RPMI7951 (cell line): Measurements from ENCODE around the gene ASIC5. TPM values are rescaled to one million over a fixed set of nuclear protein-coding genes. Genes with fewer than 3 reads are reported as not detected.

Experiments
- DNase-seq: peaks from one replicate; pipeline ENCODE4 v3.0.0-alpha.2; 2012; ENCODE audit warnings: low read depth
- total RNA-seq: library from RNA; depleted of rRNA; stranded (reverse); fragments of >200 nt; shearing (Covaris generic); gene quantifications from 2 replicates; pipeline ENCODE4 v1.2.3, GENCODE V29; 2014; rRNA removed

ASIC5 gene, protein sequence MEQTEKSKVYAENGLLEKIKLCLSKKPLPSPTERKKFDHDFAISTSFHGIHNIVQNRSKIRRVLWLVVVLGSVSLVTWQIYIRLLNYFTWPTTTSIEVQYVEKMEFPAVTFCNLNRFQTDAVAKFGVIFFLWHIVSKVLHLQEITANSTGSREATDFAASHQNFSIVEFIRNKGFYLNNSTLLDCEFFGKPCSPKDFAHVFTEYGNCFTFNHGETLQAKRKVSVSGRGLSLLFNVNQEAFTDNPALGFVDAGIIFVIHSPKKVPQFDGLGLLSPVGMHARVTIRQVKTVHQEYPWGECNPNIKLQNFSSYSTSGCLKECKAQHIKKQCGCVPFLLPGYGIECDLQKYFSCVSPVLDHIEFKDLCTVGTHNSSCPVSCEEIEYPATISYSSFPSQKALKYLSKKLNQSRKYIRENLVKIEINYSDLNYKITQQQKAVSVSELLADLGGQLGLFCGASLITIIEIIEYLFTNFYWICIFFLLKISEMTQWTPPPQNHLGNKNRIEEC
- not detected in 2 replicates for total RNA-seq

DNA sequence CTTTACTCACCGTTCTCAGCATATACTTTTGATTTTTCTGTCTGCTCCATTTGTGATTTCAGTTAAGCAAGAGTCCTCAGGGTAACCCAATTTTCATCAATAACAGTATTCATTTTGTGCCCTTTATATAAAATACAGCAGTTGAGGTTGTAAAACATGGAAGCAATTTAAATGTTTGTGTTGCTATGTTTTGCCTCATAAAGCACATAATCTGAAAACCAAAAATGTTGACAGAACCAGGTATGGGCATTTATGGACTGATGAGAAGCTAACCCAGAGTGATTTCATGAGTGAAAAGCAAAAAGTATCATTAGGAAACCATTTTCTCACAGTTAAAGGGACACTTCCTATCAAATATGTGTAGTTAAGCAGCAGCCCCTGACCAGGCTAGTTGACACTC, at the start of gene ASIC5:
Gene ASIC5 (minus strand): TSS at position 101 of the 400 bp plus-strand sequence. CDS start 51 bp downstream, at position 50.
- DNase-seq: no peak

DNA sequence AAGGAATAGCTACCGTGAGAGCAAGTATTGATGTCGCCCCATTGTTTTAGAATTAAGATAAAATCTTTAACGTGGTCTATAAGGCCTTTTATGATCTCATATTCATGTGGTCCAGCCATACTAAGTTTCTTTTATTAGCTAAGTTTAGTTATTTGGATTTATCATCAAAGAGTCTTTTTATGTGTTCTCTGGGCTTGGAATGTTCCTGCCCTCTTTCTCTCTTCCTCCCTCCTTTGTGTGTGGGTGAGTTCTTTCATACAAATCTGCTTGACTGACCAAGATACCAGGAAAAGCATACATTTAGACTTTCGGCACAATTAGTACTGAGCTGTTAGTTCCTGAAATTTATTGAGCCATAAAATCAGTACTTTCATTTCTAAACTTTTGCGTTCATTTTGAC, 48.7 kb upstream of the ASIC5 start:
- DNase-seq: no peak

DNA sequence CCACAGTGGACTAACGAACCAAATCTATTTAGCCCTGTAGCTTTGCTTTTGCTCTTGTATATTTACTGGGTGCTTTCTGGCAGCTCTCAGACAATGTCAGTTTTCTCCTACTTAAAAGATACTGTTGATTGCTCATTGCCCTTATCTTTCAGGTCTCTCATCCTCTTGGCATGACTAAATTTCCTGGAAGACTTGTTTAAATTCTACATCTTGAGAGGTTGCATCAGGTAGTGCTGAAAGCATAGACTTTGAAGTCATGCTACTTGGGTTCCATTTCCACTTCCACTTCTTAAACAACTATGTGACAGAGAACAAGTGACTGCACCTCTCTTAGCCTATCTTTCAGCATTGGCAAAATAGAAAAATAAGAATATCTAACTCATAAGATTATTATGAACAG, 45.8 kb upstream of the ASIC5 start:
- no peak for DNase-seq

DNA sequence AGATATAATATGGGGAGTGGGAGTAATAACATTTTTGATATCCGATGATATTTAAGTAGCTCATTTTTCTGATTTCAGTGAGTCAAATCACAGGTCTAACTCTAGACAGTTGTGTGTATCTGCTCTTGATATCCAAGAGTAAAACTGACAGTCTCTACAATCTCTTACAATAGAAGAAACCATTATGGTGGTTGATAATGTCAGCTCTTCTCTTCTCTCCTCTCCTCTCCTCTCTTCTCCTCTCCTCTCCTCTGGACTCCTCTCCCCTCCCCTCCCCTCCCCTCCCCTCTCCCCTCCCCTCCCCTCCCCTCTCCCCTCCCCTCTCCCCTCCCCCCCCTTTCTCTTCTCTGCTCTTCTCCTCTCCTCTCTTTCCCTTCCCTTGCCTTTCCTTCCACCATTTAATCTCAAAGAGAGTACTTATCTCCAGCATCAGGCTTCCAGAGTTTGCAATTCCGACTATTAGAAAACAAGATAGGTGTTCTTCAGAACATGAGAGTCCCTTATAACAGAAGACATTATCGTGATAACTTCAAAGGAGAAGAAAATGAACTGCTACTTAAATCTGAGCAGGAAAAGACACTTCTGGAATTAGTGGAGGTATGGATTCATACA, 43.6 kb upstream of the ASIC5 start:
- DNase-seq: no peak

DNA sequence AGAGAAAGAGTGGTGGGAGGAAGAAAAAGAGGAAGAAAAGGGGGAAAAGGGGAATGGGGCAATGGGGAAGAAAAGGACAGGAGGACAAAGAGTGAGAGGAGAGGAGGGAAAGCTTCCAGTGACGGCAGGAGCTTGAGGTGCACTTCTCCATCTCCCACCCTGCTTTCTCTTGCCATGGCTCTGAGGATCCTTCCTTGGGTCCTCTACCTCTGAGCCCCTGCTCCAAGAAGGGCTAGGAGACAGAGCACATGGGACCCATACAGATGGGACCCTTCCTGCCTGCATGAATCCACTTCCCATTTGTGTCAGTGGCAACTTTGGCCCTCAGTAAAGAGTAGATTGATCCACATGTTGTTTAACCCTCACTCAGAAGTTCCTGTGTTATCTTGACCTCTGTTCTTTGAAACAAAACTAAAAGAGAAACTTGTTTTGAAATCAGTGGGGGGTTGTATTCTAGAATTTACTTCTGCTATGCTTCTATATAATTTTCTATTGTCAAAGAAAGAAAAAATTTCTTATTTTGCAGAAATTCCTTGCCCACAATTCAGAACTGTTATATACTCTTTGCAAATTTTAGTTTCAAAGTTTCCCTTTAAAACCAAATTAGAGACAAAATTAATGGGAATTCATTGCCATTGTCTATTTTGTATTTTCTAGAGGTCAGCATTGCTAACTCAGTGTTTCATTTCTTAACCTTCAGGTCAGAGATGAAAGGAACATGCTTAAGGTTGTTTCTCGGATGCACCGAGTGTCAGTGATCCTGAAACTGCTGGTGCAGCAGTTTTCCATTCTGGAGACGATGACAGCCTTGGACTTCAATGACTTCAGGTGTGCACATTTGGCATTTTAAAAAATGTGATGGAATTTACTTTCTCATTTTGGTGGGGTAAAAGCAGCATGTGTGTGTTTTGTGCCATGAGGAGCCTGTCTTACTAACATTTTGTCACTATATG, 42.4 kb upstream of the ASIC5 start:
- no peak for DNase-seq

DNA sequence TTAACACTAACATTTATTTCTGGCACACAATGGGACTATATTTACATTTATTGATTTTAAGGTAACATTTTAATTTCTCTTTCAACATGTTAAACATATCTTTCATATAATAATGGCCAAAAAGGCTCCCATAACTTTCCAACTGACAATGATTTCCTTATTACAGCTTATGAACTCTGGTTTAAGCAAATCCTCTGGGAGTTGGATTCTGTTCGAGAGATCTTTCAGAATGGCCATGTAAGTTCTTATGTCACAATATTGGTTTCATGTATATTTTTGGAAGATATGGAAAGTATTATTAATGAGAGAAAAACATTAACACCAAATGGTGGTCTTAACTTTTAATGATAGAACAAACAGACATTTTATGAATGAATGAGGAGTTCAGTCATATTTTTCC, 41.5 kb upstream of the ASIC5 start:
- DNase-seq: no peak

DNA sequence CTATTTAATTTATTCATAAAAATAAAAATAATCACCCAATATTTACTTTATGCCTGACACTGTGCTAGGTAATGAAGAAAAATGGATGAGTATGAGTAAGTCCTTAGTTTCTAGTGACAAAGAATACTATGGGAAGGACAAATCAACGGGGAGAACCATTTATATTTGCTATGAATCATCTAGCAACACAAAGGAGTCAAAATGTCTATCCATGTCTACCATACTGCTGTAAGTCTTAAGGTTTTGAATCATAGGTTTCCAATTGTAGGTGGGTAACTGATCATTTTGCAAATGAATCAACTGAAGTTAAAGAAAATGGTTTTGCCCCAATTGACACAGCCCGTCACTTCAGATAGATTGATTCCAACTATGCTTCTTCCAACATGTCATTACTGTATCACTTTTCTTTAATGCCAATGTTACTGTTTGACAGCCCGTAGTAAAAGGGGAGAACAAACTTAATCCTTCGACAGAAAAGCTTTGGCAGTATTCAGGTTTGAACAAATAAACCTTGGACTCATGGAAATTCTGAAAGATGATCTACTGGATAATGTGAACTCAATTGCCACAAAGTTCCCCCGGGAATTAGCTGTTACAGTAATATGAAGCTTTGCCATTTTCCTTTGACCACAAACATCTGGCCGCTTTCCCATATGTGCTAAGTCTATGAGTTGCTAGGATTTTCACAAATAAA, 40.6 kb upstream of the ASIC5 start:
- peak; percentile 96 for DNase-seq

DNA sequence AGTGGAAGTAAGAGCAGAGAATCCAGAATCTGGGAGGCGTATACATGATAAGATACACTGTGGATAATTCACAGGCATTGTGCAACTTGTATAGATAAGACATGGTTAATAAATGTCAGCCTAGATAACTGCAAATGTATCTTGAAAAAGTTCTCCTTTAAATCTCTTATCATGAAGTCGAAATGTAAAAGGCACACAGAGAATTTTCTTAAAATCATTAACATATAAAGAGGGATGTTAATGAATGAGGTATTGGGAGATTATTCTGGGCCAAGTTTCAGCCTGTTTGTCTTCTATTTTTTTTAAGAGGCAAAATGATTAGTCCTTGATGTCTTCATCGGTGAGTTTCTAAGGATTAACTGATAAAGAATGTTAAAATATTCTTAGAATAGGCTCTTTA, 38.3 kb upstream of the ASIC5 start:
- DNase-seq: no peak

DNA sequence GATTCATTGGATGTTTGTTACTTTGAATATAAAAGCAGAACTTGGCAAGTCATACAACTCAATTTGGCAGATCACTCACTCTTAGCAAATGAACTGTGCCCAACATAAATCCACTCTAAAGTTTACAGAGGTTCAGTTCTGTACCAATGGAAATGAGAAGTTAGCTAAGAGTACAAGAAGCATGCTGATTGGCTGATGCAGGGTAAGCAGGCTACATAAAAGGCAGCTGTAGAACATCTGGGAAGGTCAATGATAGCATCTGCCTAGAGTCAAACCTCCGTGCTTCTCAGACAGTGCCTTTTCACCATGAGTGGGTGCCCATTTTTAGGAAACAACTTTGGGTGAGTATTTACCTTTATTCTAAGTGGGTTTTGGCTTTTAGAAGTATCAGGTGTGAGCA, 37.4 kb upstream of the ASIC5 start, which contains the start of gene TDO2:
Gene TDO2 (plus strand): TSS at position 244 of the 400 bp plus-strand sequence. CDS start 63 bp downstream, at position 307.
- no peak for DNase-seq

DNA sequence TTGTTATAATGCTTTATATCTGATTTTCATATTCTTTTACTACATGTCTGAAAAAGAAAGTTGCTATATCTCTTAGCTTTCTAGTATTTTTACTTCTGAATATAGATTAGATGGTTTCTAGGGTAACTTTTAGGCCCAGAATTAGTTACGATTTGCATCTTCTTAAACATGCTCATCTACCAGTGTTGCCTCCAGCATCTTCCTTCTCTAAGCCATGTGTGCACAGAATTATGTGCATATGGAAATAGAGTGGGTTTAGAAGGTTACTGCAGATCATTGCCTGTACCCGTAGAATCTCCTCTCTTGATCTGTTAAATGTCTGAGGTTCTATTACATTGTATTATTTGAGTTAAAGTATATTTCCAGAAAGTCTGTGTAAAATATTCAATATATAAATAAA, 34.9 kb upstream of the ASIC5 start:
- no peak for DNase-seq

DNA sequence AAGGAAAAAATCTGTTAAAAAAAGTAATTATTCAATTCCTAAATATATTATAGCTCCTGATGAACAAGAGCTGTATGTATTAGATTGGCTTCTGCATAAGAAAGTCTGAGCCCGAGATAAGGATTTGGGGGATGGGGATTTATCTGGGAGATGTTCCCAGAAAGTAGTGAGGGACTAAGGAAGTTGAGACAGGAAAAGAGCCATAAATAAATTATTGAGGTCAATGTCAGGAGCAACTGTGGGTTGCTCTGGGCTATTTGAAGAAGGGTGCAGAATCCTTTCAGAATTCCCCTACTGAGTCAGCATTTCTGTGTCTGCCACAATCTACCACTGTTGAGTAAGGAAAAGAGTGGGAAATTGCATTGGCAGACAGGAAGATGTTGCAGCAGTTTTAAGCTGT, 34.3 kb upstream of the ASIC5 start:
- peak; percentile 97 for DNase-seq

DNA sequence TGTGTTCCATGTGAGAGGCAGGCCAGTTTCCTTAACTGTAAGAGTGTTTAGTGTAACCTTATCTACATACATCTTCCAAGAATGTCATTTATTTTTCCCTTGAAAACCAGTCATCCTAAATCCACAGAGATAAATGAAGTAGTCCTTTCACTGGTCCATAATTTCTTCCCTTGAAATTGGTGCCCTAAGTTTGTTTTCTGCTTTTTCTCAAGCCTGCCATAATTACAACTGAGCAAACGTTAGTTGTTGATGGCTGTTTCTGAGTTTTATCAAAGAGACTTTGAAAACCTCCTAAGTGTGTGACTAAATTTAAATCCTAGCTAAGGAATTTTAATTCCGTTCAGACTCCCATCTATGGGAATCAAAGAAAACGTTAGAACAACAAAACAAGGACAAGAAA, 33.8 kb upstream of the ASIC5 start:
- peak; percentile 39 for DNase-seq

DNA sequence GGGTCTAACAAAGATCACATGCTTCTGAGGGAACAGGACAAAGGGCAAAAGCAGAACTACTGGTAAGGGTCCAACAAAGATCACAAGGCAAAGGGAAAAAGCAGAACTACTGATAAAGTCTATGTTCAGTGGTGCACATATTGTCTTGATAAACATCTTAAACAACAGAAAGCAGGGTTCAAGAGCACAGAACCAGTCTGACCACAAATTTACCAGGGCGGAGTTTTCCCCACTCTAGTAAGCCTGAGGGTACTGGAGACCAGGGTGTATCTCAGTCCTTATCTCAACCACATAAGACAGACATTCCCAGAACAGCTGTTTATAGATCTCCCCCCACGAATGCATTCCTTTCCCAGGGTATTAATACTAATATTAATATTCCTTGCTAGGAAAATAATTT, 32.3 kb upstream of the ASIC5 start:
- DNase-seq: peak; percentile 54

DNA sequence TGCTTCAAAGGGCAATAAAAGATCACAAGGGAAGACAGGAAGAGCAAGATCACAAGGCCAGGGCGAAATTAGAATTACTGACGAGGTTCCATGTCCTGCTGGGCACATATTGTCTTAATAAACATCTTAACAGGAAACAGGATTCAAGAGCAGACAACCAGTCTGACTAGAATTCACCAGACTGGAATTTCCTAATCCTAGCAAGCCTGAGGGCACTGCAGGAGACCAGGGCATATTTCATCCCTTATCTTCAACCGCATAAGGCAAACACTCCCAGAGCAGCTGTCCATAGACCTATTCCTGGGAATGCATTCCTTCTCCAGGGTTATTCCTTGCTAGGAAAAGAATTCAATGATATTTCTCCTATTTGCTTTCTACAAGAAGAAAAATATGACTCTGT, 25.0 kb upstream of the ASIC5 start:
- DNase-seq: peak; percentile 83

DNA sequence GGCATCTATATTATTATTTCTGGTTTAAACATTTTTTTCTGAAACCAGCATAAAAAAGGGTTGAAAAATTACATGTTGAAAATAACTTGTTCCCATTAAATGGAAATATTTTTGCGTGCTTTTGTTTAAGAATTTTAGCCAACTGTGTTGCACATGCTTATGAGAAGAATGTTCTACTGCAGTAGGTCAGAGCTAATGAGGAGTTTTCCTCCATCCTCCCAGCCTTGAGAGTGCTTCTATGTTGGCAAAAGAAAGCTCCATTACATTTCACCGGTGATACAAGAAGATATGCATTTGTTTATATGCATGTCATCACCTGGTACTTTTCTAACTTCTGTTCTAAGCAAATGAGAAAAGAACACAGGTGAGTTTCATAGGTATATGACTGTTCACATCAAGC, 23.9 kb upstream of the ASIC5 start:
- DNase-seq: no peak

DNA sequence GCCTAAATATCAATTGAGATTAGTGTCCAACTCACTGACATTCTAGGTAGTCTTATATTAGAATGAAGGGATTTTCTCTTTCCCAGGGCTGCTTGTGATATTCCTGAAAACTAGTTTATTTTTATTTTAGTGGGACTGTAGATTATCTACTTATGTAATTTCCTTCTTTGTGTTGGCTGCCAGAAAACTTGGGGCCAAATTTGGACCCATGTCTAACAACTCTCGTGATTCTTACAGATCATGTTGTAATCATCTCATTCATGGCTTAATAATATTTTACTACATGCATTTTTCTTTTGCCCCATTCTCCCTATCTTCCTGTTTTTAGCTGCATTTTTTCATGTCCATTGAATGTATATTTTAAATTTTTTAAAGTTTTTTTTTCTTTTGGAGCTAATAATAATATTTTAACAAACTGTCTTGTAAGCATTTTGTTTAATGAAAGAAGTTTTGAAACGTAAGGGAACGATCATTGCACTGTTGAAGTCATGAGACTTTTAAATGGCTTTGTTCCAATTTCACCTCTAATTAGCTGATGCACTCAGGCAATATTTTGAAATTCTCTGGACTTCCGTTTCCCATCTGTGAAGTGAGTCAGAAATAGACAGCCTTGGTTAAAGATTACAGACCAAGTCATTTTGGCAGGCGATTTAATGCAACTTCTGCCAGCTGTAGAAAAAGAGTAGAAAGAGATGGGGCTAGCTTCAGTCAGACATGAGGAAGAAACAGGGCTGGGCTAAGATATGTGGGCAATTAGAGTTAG, 23.1 kb upstream of the ASIC5 start:
- DNase-seq: peak; percentile 96

DNA sequence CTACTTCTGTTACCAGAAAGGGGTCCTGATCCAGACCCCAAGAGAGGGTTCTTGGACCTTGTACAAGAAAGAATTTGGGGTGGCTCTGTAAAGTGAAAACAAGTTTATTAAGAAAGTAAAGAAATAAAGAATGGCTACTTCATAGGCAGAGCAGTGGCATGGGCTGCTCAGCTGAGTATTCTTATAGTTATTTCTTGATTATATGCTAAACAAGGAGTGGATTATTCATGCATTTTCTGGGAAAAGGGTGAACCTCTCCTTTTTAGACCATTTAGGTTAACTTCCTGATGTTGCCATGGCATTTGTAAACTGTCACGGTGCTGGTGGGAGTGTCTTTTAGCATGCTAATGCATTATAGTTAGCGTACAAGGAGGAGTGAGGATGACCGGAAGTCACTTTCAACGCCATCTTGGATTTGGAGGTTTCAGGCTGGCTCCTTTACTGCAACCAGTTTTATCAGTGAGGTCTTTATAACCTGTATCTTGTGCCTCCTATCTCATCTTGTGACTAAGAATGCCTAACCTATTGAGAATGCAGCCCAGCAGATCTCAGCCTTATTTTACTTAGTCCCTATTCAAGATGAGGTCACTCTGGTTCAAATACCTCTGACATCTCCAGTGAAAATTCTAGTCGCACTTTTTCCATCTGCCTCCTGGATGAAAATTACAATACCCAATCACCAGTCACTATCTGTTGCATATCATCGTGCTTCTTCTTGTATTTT, 21.9 kb upstream of the ASIC5 start:
- DNase-seq: no peak

DNA sequence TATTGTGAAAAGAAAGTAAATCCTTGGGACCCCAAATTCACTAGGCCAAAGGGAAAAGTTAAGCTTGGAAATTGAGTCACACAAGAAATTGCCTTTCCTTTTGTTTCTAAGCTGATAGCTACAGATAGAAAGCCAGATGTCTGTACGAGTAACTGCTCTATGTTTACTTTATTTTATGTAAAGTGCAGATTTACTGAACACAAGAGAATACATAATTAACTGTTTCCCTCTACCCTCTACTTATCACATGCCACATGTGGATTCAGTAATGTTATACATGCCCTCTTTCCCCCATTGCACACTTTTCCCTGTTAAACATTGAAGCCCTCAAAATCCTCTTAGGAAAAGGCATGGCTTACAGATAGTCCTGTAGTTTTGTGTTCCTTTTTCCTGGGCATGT, 21.0 kb upstream of the ASIC5 start:
- DNase-seq: no peak

DNA sequence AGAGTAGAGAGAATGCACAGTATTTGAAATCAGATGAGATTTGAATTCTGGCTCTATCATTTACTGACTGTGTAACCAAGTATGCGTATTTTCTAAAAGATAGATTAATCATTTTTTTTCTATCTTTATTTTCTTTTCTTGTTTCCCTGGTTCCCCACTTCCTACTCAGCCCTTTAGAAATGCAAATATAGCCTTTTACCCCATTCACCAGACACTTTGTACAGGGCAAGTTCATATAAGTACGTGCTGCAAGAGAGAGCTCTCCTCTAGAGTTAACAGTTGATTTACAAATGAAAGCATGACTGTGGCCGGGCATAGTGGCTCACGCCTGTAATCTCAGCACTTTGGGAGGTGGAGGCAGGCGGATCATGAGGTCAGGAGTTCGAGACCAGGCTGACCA, 19.6 kb upstream of the ASIC5 start:
- DNase-seq: no peak

DNA sequence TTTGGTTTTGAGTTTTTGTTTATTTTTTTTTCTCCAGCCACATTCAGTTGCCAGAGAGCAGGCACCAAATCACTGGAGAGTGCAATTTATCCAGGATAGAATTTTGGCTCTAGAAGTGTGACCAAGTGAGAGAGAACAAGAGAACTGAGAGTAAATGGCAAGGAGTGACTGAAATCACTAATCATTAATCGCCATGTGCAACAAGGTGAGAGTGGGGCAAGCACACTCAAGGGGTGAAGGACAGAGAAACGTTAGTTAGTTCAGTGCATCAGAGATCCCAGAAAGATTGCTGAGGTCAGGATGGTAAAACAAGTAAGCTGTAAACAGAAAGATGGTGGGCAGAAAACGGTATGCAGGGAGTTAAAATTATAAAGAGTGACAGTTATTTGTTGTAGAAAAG, 17.8 kb upstream of the ASIC5 start:
- no peak for DNase-seq
